Right kidney (tissue), 9 donors: Measurements from ENCODE around the gene DNAAF2.
"Not testable (repeated sequence)": the region's sequence is repeated elsewhere in the genome, so short reads cannot be mapped to it uniquely, and the experiment has no call there.

Experiments used
- DNase-seq: peaks from one replicate; pipeline ENCODE4 v3.0.0-alpha.2; 2016
- long read RNA-seq, 8 donors: transcript quantifications; one replicate each; lab custom pipeline, GENCODE V29; 2026

Gene DNAAF2
- long read RNA-seq, donor 1, transcript DNAAF2-202 (2 exons, 2,819 nt): minor isoform, 9 of 20 reads
- long read RNA-seq, donor 1, transcript DNAAF2-201 (3 exons, 2,963 nt): major isoform, 11 of 20 reads
- long read RNA-seq, donor 1, partial matches to known transcripts: 0 of 20 reads
- long read RNA-seq, donor 1, other reads (novel, unspliced or antisense): 0 of 20 reads
- long read RNA-seq, donor 2, transcript DNAAF2-201 (3 exons, 2,963 nt): major isoform, 12 of 15 reads
- long read RNA-seq, donor 2, partial matches to known transcripts: 0 of 15 reads
- long read RNA-seq, donor 2, other reads (novel, unspliced or antisense): 0 of 15 reads
- long read RNA-seq, donor 3, transcript DNAAF2-201 (3 exons, 2,963 nt): major isoform, 6 of 8 reads
- long read RNA-seq, donor 3, partial matches to known transcripts: 0 of 8 reads
- long read RNA-seq, donor 3, other reads (novel, unspliced or antisense): 0 of 8 reads
- long read RNA-seq, donor 4, transcript DNAAF2-201 (3 exons, 2,963 nt): major isoform, 9 of 12 reads
- long read RNA-seq, donor 4, partial matches to known transcripts: 0 of 12 reads
- long read RNA-seq, donor 4, other reads (novel, unspliced or antisense): 0 of 12 reads
- long read RNA-seq, donor 5, transcript DNAAF2-201 (3 exons, 2,963 nt): major isoform, 14 of 35 reads
- long read RNA-seq, donor 5, transcript DNAAF2-202 (2 exons, 2,819 nt): minor isoform, 6 of 35 reads
- long read RNA-seq, donor 5, partial matches to known transcripts: 15 of 35 reads
- long read RNA-seq, donor 5, other reads (novel, unspliced or antisense): 0 of 35 reads
- long read RNA-seq, donor 6, transcript DNAAF2-201 (3 exons, 2,963 nt): major isoform, 12 of 15 reads
- long read RNA-seq, donor 6, partial matches to known transcripts: 0 of 15 reads
- long read RNA-seq, donor 6, other reads (novel, unspliced or antisense): 0 of 15 reads
- long read RNA-seq, donor 7: 0 reads
- long read RNA-seq, donor 8, transcript DNAAF2-202 (2 exons, 2,819 nt): major isoform, 12 of 23 reads
- long read RNA-seq, donor 8, transcript DNAAF2-201 (3 exons, 2,963 nt): minor isoform, 11 of 23 reads
- long read RNA-seq, donor 8, partial matches to known transcripts: 0 of 23 reads
- long read RNA-seq, donor 8, other reads (novel, unspliced or antisense): 0 of 23 reads

- DNase-seq: peak; percentile 98
These were observed at the start of gene DNAAF2 for GRCh38 chr14:49634547-49635334. Gene DNAAF2 (minus strand): TSS chr14:49635244. CDS start chr14:49635149, 95 bp downstream.

- DNase-seq: no peak
These were observed 44.2 kb upstream of the DNAAF2 start for GRCh38 chr14:49679271-49679670.

- no peak for DNase-seq
These were observed 42.6 kb upstream of the DNAAF2 start for GRCh38 chr14:49677643-49678042.

- no peak for DNase-seq
These were observed 38.5 kb upstream of the DNAAF2 start for GRCh38 chr14:49673586-49673985.

GRCh38 chr14:49670475-49670874, 35.4 kb upstream of the DNAAF2 start:
- no peak for DNase-seq

GRCh38 chr14:49659526-49660455, 24.7 kb upstream of the DNAAF2 start:
- no peak for DNase-seq

- DNase-seq: not testable (repeated sequence)
These were observed 22.5 kb upstream of the DNAAF2 start for GRCh38 chr14:49657500-49657899.

GRCh38 chr14:49654511-49654910, 19.5 kb upstream of the DNAAF2 start:
- no peak for DNase-seq

GRCh38 chr14:49653508-49653907, 18.5 kb upstream of the DNAAF2 start:
- DNase-seq: no peak

GRCh38 chr14:49642163-49642562, 7.1 kb upstream of the DNAAF2 start:
- DNase-seq: no peak

GRCh38 chr14:49641697-49642129, 6.7 kb upstream of the DNAAF2 start:
- DNase-seq: no peak

GRCh38 chr14:49640540-49641417, 5.7 kb upstream of the DNAAF2 start:
- DNase-seq: no peak

GRCh38 chr14:49637534-49638078, 2.6 kb upstream of the DNAAF2 start:
- no peak for DNase-seq

- no peak for DNase-seq
These were observed 1.8 kb upstream of the DNAAF2 start for GRCh38 chr14:49636866-49637265.

GRCh38 chr14:49633640-49634546, 1.2 kb downstream of the DNAAF2 start:
- peak; percentile 98 for DNase-seq

- no peak for DNase-seq
These were observed 10.9 kb downstream of the DNAAF2 start for GRCh38 chr14:49623941-49624839.

GRCh38 chr14:49623387-49623786, 11.7 kb downstream of the DNAAF2 start:
- no peak for DNase-seq
